HG02798 (cell line): ENCODE results near the gene MAML3.

Experiments used
- ATAC-seq: cut with Tn5 transposase; IDR thresholded peaks from one replicate; pipeline ENCODE4 v1.9.1; 2021; ENCODE audit warnings: mild to moderate bottlenecking; ENCODE audit not compliant: unreplicated experiment, poor library complexity

MAML3 gene

DNA sequence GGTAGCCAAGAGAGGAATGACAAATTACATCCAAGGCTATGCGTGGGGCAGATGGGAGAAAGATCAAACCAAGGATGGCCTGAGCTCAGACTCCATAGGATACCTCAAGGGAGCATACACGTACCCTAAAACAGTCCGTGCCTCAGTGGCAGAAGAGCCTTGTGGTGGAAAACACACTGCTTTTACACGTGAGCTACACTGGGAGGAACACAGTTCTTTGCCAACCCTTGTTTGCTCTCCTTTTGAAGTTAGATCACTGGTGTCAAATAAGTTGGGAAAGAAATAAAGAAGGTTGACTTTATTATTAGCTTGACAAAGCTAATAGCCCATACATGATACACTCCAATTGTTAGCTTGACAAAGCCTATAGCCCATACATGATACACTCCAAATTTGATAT is 346.5 kb downstream of the MAML3 start:
- no peak for ATAC-seq

DNA sequence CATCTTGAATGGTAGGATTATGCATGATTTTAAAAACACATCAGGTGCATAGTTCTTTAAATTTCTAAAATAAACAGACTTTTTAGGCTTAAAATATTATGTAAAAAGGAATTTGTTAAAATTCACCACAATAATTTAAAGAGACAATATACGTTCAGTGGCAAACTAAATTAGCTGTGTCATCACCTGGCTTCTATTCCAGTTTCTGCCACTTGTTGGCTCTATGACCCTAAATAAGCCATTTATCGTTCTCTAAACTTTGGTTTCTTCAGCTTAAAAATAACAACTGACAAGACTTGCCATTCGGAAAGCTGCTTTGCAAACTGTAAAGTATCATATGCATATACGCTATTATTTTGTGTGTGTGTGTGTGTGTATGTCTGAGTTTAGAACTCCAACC is 347.1 kb downstream of the MAML3 start:
- ATAC-seq = no peak

DNA sequence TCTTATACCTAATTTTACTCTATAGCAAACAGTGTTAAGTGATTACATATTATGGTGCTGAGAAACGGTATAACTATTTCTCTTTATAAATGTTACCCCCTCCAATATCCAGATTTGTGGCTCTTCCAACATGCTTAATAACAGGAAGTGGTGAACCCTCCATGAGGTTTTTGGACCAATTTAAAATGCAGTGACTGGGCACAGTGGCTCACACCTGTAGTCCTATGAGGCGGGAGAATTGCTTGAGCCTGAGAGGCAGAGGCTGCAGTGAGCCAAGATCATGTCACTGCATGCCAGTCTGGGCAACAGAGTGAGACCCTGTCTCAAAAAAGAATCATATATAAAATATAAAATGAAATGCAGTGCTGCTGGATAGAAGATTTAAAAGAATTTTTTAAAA is 351.1 kb downstream of the MAML3 start:
- ATAC-seq = no peak

DNA sequence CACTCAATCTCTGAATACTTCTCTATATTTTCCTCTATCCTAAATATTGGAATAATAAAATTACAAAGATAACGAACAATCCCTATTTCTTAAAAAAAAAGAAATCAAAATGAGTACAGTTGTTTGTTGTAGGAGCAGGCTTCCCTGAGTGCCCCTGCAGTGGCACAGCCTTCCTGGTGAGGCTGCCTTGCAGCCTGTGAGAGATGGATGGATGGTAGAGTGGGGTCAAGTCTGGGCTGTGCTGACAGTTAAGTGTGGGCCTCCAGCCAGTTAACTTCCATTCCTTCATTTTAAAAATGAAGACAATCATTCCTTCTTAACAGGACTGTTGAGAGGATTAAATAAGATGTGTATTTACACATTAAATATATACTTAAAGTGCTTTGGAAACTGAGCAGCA is 351.5 kb downstream of the MAML3 start:
- no peak for ATAC-seq

DNA sequence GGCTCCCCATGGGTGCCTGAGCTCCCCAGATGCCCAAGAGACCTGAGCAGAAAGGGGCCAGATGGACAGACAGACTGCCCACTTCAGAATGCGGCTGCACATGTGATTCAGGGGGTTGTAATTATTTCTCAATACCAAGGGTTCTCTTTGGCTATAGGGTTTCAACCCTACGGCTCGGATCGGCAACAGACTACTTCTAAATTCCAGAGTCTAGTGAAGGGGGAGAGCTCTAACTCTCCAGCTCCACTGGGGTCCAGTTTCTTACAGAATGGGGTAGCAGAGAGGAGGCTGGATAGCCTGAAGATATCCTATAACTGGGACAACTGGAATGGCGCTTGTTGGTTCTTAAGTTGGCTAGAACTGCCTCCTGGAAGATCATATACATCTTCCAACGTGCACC is 352.1 kb downstream of the MAML3 start:
- ATAC-seq = no peak

DNA sequence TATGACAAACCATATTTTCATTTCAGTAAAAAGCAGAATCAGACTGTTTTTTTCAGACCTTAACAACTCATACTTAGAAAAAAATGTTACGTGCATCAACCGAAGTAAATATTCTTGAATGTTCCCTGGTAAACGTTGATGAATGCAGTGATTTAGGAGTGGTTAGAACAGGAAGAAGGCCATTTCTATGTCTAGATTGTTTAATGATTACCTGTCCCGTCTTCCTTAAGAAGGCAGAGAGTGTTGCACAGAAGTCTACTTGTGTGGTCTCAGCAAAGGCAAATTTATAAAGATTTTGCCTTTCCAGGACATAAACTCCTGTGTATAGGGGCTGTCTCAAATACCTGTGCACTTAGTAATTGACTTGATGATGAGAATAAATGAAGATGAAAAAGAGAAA is 353.9 kb downstream of the MAML3 start:
- ATAC-seq = no peak

DNA sequence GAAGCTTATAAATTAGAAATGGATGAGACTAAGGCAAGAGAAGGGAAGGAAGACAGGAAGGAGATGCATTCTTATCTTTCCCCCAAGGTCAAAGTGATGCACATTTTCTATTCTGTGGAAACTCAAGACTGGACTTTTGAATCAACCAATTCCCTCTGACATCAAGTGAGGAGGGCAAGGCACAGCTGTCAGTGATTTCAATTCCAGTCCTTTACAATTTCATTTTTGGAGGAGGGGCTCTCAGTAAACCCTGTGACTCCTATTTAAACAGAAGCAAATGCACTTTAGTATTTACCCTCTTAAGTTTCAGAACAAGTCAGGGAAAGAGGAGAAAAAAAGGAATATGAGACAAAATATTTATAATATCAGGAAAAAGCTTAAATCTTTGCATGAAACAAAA is 354.4 kb downstream of the MAML3 start:
- no peak for ATAC-seq

DNA sequence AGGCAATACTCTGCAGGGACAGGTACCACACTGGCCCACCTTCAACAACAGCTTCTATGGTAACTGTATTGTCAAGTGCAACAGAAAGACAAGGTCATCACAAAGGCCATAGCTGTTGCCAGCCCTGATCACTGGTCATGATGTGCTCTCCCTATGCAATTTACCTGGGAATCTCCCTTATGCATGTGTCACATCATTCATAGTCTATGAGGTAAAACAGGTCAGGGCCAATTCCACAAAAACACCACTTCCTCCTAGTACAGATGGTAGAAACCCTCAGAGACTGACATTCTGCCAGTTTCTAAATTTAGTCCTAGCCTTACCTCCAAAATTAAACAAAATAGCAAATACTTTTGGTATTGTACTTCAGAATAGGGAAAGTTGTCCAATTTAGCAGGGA is 355.5 kb downstream of the MAML3 start:
- ATAC-seq = no peak

DNA sequence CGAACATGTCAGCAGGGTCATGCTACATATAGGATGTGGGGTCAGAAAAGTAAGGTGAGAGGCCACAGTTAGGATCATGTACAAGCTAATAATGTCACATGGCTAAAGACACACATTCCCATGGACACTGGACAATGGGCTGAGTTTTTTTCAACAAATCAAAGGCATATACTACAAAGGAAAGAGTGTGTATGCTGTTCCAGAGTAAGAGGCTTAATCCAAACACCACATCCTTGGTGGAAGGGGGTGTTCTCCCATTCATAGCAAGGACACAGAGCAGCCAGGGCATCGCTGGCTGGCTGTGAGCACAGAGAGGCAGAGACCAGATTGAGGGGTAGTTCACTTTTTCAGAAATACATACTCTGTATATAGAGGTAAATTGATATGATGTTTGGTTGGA is 356.7 kb downstream of the MAML3 start:
- ATAC-seq = no peak

DNA sequence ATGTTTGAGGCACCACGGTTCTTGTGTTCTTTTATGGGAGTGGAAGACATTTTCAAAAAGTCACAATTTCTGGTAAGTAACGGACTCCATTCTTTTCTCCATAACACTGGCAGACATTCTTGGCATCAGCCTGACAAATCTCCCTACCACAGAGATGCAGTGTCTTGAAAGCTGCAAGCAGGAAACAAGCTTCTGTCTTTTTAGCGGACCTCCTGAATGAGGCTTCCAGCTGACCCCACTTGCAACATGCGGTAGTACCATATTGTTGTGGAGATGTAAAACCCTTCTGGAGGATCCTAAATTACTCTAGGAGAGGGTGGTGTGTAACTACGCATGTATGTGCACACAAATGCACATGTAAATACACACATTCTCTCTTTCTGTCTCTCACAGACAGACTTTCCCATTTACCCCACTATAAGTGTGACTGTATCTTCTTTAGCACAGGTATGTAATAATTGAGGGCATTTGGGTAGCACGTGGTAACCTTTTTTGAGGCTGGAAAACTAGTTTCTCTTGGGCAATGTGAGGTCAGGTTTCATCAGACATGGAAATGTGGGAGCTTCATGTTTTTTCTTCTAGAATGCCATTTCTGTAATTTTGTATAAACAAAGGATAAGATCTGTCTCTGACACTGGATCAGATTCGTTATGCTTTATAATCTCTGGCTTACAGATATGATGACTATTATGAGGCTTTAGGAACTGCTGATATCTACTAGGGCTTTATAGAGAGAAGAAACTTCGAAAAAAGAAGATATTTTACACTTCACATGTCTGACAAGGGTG is 358.3 kb downstream of the MAML3 start:
- ATAC-seq = no peak

DNA sequence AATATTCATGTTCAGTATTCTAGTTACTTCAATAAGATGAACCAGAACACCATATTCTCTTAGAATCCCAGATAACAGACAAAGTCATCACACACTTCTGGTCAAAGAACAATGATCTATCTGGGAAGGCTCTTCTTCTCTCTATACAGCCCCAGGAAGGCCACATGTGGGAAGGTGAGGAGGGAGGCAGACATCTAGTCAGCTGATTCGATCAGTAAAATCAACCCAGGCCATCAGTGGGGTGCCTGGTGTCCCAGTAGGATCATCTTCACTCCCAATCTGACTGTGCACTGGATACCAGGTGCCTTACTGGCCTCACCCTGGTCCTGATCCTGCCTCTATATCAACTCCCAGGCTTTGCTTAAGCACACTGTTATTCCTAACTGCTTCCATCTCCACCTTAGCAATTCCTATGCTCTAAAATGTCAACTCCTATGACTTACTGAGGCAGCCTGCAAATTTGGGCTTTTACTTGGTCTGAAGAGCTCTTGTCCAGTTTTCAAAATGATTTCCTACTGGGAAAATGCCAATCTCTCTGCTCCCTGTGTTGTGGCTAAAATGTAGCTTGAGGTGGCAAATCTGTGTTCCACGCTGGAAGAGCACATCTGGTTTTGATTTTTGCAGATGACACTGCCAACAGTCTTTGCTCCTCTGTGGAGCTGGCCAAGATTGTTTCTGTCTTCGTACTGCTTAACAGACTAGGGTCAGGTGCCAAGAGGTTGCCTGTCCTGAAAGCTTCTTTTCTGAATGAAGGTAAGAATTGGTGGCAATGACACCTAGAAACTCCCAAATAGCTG is 359.6 kb downstream of the MAML3 start:
- ATAC-seq = no peak

DNA sequence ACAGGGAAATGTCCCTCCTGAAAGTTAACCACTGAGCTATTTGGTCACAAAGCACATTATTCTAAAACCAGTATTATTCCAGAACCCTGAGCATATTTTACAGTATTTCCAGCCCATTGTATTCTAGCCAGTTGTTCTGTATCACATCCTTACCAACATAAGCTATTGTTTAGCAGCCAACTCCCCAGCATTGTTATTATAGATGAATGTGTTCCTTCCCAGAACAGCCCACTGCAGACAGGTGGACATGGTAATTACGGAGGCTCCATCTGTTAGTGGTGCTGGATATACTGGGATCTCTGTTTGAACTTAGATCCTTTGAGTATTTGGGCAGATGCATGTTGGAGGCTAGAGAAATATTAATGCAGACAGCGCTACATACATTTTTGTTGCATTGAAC is 362.3 kb downstream of the MAML3 start:
- no peak for ATAC-seq

DNA sequence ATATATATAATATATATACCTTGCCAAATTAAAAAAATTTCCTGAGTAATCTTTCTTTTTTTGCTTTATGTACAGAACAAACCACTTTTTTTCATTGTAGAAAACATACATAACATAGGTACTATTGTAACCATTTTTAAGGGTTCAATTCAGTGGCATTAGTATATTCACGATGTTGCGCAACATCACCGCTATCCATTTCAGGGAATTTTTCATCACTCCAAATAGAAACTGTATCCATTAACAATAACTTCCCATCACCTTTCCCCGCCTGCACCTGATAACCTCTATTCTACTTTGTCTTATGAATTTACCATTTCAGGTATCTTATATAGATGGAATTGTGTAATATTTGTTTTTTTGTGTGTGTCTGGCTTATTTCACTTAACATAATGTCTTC is 363.7 kb downstream of the MAML3 start:
- ATAC-seq = no peak

DNA sequence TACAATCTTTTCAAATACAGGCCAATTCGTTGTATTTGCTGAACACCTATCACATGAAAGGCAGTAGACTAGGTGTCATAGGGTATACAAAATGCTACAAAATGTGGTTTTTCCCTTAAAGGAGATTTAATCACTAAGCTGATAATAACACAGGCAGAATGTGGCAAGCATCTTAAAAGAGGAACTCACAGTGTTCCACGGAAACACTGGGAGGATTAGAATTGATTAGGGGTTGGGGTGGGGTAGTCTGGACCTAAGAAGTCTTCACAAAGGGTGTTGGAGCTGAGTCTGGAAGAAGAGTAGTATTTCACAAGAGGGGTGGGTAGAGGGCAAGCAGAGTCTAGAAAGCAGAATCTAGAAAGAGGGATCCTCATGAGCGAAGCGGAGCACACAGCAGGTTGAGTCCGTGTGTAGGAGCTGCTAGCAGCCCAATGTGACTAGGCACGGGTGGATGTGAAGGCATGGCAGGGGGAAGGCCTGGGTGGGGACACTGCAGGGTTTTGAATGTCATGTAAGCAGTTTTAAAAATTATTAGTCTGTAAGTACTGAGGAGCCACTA is 364.8 kb downstream of the MAML3 start:
- no peak for ATAC-seq

DNA sequence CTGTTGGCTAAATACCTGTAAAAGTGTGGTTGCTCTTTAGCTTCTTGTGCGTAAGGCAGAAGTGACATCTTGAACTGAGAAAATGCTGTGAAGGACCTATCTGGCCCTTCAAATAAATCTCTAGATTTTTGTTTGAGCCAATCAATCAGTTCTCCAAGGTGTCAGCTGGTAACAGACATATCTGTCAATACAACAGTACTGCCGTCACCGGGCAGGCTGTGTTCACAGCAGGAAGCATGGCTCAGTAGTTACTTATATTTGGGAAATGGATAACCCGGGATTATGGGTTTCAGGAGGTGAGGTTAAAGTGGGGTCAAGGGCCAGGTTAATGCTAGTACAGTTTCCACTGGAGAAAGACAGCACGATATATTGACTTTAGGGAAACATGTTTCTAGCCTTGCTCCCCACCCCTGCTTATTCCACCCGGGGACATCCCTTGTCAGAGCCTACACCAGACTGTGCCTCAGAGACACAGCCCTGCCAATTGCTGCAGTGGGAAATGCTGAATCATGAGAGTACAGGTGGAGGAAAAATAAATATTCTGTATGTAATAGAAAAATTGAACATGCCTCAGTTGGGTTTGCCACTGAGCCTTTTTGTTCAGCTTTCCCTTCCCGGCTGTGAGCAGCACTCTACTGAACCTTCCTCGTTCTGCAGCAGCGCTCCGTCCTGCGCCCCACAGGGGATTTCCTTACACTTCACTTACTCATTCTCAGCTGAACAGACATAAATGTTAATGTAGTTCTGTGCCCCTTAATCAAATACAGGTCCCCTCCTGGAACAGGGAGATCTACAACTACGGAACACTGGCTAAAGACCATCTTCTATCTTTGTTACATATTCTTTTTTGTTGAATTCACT is 367.3 kb downstream of the MAML3 start:
- ATAC-seq = no peak

DNA sequence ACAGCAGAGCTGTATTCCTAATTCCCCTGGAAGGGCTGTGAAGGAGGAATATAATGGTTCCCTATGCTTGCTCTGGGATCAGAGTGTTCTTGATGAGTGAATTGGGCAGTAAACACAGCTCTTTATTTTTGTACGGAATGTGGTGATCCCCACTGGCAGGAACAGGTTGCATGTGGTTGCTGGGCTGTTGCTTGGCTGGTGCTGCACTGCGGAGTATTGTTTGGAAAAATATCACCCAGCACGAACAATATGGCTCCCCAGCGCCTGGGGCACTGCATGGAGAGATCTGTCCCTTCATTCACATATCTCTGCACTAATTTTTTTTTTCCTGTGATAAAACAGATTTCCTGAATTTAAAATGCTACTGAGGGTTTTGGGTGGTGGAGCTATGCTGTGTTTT is 368.6 kb downstream of the MAML3 start:
- no peak for ATAC-seq

DNA sequence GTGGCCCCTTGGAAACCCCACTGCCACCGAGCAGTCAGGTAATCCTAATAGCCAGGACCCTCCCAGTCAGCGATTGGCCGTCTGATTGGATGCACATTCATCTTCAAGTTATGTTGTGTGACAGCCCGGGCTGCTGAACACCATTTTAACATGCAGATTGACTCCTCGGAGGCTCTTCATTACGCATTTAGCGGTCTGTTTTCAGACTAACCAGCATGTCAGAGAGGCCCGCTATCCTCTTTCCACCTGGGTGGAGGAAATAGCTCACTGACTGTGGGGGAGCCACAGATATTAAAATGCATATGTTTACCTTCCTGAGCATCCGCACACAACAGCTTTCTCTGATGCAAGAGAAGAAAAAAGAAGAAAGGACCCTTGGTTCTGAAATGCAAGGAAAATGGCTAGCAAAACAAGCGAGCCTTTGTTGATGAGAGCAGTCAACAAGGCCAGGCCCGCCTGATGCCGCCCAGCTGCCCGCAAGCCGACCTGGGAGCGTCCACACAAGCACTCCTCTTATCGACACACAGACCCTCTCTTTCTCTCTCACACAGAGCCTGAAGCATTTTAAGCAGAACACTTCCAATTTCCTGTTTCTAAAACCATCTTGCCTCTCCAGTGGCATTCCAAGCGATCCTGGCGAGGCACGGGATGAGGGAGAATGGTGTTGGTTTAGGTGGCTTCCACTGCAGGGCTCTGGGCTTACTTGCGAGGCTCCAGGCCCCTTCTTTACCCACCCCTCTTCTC is 370.1 kb downstream of the MAML3 start:
- no peak for ATAC-seq

DNA sequence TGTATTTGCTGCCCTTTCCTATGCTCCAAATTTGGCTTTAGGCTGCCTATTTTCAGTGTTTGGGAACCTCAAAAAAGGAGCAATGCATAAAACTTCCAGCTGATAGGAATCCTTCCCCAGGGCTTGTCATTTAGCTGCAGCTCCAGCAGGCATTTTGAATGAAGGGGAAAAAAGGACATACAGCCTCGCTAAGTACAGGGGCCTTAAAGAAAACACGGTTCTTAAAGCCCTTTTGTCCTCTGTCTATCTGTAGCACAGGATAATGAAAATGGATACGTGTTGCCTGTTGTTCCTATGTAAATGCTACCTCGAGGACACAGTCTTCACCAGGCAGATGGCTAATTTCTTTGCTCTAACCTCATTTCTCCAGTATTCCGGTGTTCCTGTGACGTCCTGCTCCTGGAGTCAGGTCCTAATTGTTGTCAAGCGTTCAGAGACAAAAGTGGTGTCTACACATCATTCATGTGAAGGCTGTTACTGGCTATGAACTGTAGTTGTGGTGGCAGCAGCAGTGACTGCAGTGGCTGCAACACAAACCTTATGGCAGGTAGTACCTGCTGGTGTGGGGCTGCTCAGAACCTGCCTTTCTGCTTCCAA is 371.0 kb downstream of the MAML3 start:
- ATAC-seq = no peak

DNA sequence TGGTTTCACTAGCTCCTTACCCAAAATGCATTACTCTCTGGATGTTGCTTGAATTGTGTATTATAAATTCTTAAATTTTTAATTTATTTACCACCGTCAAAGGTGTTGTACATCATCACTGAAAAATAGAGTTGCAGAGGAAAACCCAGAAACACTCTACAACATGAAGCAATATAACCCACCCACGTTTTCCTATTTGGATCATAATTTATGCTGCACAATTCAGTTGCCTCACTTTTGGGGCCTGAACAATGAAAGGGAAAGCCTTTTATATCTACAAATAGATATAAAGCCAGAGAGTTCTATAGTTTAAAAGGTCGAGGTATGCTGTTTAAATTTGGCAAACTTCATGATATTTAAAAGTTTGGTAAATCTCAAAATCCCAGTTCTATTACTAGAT is 372.9 kb downstream of the MAML3 start:
- no peak for ATAC-seq

DNA sequence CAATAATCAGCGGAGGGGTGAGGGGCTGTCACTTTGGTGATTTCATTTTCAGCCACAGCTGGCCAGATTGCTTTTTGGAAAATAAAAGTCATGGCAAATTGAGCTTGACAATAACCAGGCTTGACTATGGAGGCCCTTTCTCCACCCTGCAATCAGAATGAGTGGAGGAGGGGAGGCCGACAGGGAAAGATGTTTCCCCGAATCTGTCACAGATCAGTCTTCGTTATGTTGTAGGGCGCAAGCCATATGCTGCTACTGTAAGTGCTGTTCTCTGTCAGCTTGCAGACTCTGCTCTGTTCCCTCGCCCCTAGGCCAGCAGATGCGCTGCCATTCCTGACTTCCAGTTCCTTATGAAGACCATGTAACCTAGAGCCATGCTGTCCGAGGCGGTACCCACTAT is 374.3 kb downstream of the MAML3 start:
- ATAC-seq = no peak
